ENCODE measurements around the gene DAB2IP. TPM values are rescaled to one million over a fixed set of nuclear protein-coding genes. Genes with fewer than 3 reads are reported as not detected.

DAB2IP gene
- total RNA-seq, 4 donors from 2014 or later, result 42.0 to 93.4 (median 47.9) TPM

GRCh38 chr9:121807069-121807822 lies 155.8 kb downstream of the DAB2IP start:
- Histone ChIP-seq H3K9me3 (peaks cover 0 to 13% (median 0%) of the 10 kb centered on the region in 3 donors), H3K4me1 (no peaks in the 10 kb centered on the region), H3K36me3 (no peaks in the 10 kb centered on the region), H3K27me3 (no peaks in the 10 kb centered on the region), H3K27ac (no peak overlapping the region), H3K4me3 (no peak overlapping the region)
- TF ChIP-seq EP300 (IDR thresholded peaks at IDR 0.05) (no peak), POLR2AphosphoS5 (IDR thresholded peaks at IDR 0.05) (no peak), CTCF (IDR thresholded peaks at IDR 0.05) (no peak), POLR2A (IDR thresholded peaks at IDR 0.05) (no peak)
- no peak for ATAC-seq
- WGBS, 2 donors (ENCODE audit: low coverage in 1 of 2), result 65 to 69% methylated on average over 7 to 10 of the region's 12 CpGs

DNA sequence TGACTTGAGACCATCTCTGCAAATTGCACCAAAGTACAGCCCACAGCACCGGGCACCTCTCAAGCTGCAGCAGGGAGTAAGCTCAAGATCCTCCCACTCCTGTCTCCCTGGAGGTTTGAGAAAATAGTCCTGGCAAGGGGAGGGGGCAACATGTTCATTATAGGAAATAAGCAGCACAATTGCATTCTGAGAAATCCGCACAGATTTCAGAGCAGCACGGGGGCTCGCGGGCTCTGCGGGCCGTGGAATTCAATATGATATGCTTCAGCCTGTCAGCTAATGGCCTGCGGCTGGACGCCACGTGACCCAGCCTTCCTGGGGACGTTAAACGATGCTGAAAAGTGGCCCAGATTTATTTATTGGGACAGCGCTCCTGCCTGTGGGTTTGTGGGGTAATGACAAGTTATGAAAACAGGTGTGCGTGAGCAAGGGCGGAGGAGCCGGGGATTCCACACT lies 156.4 kb downstream of the DAB2IP start:
- peak; percentile 48 for ATAC-seq
- 52 to 56% methylated on average over 10 to 11 of the region's 16 CpGs for WGBS, 2 donors (ENCODE audit: low coverage in 1 of 2)

GRCh38 chr9:121808781-121809180 lies 157.3 kb downstream of the DAB2IP start:
- no CpG with 5 or more reads among the region's 4 CpGs for WGBS, 2 donors (ENCODE audit: low coverage in 1 of 2)
- TF ChIP-seq POLR2AphosphoS5 (IDR thresholded peaks at IDR 0.05) (no peak), CTCF (IDR thresholded peaks at IDR 0.05) (no peak), EP300 (IDR thresholded peaks at IDR 0.05) (no peak), POLR2A (IDR thresholded peaks at IDR 0.05) (no peak)
- Histone ChIP-seq H3K9me3 (peaks cover 0 to 13% (median 0%) of the 10 kb centered on the region in 3 donors), H3K4me1 (no peaks in the 10 kb centered on the region), H3K36me3 (no peaks in the 10 kb centered on the region), H3K4me3 (no peak overlapping the region), H3K27ac (no peak overlapping the region), H3K27me3 (no peaks in the 10 kb centered on the region)
- no peak for ATAC-seq

More for the DNA sequence above, 156.4 kb downstream of the DAB2IP start:
- Histone ChIP-seq H3K9me3 (peaks cover 0 to 13% (median 0%) of the 10 kb centered on the region in 3 donors), H3K36me3 (no peaks in the 10 kb centered on the region), H3K27ac (no peak overlapping the region), H3K4me1 (no peaks in the 10 kb centered on the region), H3K4me3 (no peak overlapping the region), H3K27me3 (no peaks in the 10 kb centered on the region)
- TF ChIP-seq EP300 (IDR thresholded peaks at IDR 0.05), result no peak
- TF ChIP-seq POLR2A (IDR thresholded peaks at IDR 0.05), result no peak
- TF ChIP-seq POLR2AphosphoS5 (IDR thresholded peaks at IDR 0.05), result no peak
- TF ChIP-seq CTCF (IDR thresholded peaks at IDR 0.05), result peak in 1 of 4 experiments; percentile 18

DNA sequence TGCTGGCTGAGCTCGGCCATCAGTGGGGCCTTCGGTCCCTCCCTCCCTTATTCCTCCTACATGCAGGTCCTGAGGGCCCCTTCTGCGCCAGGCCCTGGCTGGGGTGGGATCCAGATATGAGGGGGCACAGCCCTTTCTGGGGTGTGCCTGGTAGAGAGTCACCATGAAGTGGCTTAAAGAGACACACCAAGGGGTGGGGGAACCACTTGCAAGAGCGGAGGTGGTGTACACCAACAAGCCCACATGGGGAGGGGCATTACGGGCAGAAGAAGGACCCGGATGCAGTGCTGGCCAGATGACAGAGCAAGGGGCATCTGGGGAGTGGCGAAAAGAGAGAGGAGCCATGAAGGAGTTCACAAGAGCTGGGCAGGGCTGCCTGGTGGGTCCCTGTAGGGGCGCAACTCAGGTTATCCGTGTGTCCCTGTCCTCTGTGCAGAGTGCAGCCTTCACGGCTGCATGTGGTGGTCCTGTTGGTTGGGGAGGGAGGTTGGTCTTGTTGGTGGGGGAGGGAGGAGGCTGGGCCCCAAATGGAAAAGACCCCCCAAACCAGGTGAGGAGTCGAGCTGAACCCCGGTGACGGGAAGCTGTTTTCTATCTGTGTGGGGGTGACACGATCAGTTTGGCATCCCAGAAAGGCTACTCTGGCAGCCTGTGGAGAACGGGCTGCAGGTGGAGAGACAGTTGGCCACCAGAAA lies 158.1 kb downstream of the DAB2IP start:
- H3K4me3 ChIP-seq, result no peak overlapping the region
- no peaks in the 10 kb centered on the region for H3K36me3 ChIP-seq
- TF ChIP-seq POLR2A (IDR thresholded peaks at IDR 0.05), result no peak
- no peak for TF ChIP-seq CTCF (IDR thresholded peaks at IDR 0.05)
- TF ChIP-seq POLR2AphosphoS5 (IDR thresholded peaks at IDR 0.05), result no peak
- TF ChIP-seq EP300 (IDR thresholded peaks at IDR 0.05), result no peak
- H3K27me3 ChIP-seq, result no peaks in the 10 kb centered on the region
- no peaks in the 10 kb centered on the region for H3K4me1 ChIP-seq
- no peak for ATAC-seq
- 88 to 90% methylated on average over 6 to 12 of the region's 15 CpGs for WGBS, 2 donors (ENCODE audit: low coverage in 1 of 2)
- no peak overlapping the region for H3K27ac ChIP-seq
- H3K9me3 ChIP-seq, result peaks cover 0 to 7% (median 0%) of the 10 kb centered on the region in 3 donors
